Erythroblast (primary cell): ENCODE results near the gene PINK1.

Experiments used
- GATA1 ChIP-seq: IDR thresholded peaks from 2 replicates; pipeline ENCODE4 v1.6.1; 2011; ENCODE audit warnings: low read depth, mild to moderate bottlenecking, control low read depth, low read length, moderate library complexity
- POLR2A ChIP-seq: IDR thresholded peaks from 2 replicates; pipeline ENCODE4 v1.6.1; 2011; ENCODE audit warnings: mild to moderate bottlenecking, low read length

GRCh38 chr1:20640183-20640597, 6.9 kb downstream of the PINK1 start:
- no peak for TF ChIP-seq POLR2A
- no peak for TF ChIP-seq GATA1
